Renal cortical epithelial cell (primary cell): ENCODE measurements around the gene SECISBP2. TPM values are rescaled to one million over a fixed set of nuclear protein-coding genes. Genes with fewer than 3 reads are reported as not detected.
"Not testable (repeated sequence)": the region's sequence is repeated elsewhere in the genome, so short reads cannot be mapped to it uniquely, and the experiment has no call there.

Experiments used
- DNase-seq: peaks from one replicate; pipeline ENCODE4 v3.0.0-alpha.2; 2011; ENCODE audit warnings: low read depth
- total RNA-seq: library from RNA; depleted of rRNA; stranded (reverse); fragments of >200 nt; gene quantifications from 2 replicates; pipeline ENCODE4 v1.2.3, GENCODE V29; 2014

The SECISBP2 gene
- 23.8 and 41.0 TPM in 2 replicates for total RNA-seq

GRCh38 chr9:89318123-89319014 lies at the start of gene SECISBP2:
TSS of gene SECISBP2 (plus strand) at chr9:89318500. CDS start at chr9:89318577, 77 bp downstream.
- peak; percentile 90 for DNase-seq

- DNase-seq: no peak
Observed at GRCh38 chr9:89273528-89274279, 44.6 kb upstream of the SECISBP2 start.

GRCh38 chr9:89274838-89275237 lies 43.5 kb upstream of the SECISBP2 start:
- DNase-seq: peak; percentile 92

GRCh38 chr9:89276040-89276439 lies 42.3 kb upstream of the SECISBP2 start:
- DNase-seq: not testable (repeated sequence)

- no peak for DNase-seq
Observed at GRCh38 chr9:89277043-89277442, 41.3 kb upstream of the SECISBP2 start.

GRCh38 chr9:89277454-89277853 lies 40.8 kb upstream of the SECISBP2 start:
- DNase-seq: peak; percentile 46

- DNase-seq: peak; percentile 65
Observed at GRCh38 chr9:89278551-89278950, 39.7 kb upstream of the SECISBP2 start.

GRCh38 chr9:89278997-89279739 lies 39.1 kb upstream of the SECISBP2 start:
- DNase-seq: peak; percentile 62

- DNase-seq: no peak
Observed at GRCh38 chr9:89281106-89281505, 37.2 kb upstream of the SECISBP2 start.

GRCh38 chr9:89282248-89282968 lies 35.9 kb upstream of the SECISBP2 start:
- not testable (repeated sequence) for DNase-seq

- no peak for DNase-seq
Observed at GRCh38 chr9:89284076-89284475, 34.2 kb upstream of the SECISBP2 start.

GRCh38 chr9:89291741-89292140 lies 26.6 kb upstream of the SECISBP2 start:
- no peak for DNase-seq

- no peak for DNase-seq
Observed at GRCh38 chr9:89293014-89293413, 25.3 kb upstream of the SECISBP2 start.

- no peak for DNase-seq
Observed at GRCh38 chr9:89295400-89295799, 22.9 kb upstream of the SECISBP2 start.

GRCh38 chr9:89301996-89302395 lies 16.3 kb upstream of the SECISBP2 start:
- DNase-seq: not testable (repeated sequence)

- peak; percentile 49 for DNase-seq
Observed at GRCh38 chr9:89304020-89304833, 14.1 kb upstream of the SECISBP2 start.

- DNase-seq: no peak
Observed at GRCh38 chr9:89304834-89305188, 13.5 kb upstream of the SECISBP2 start.

GRCh38 chr9:89305868-89306267 lies 12.4 kb upstream of the SECISBP2 start:
- DNase-seq: no peak

- DNase-seq: no peak
Observed at GRCh38 chr9:89309166-89309565, 9.1 kb upstream of the SECISBP2 start.
